ENCODE measurements around the gene NUP37. TPM values are rescaled to one million over a fixed set of nuclear protein-coding genes. Genes with fewer than 3 reads are reported as not detected.

The NUP37 gene
- total and polyA plus RNA-seq, 2 donors (not counting 1 experiment from before 2014, with no cell fraction given), result 19.1 to 22.2 TPM

DNA sequence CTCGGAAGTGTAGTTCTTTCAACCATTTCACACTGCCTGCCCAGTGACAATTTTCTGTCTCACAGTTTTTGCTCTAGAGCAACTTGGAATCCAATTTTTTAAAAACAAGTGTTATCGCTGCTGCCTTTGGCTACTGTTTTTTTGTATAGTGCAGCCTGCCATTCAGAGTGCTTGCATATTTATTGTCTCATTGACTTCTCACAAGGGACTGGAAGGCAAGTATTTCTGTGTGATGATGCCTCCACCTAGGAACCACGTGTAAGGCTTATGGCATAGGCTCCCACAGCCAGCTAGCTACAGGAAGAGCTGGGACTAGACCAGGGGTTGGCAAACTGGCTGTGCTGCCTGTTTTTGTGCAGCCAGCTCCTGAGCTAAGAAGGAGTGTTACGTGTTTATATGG lies 972 bp upstream of the NUP37 start:
- intact Hi-C loops (cut with micrococcal nuclease), result loop anchor here (1.0 to 5.0 kb wide), 6 partner anchors 59 to 349 kb away; no protein-coding TSS in a partner anchor
- Histone ChIP-seq H3K4me2 (replicated peaks; ENCODE audit: low read depth, low read length, poor library complexity, severe bottlenecking) (peak overlapping the region; percentile 75), H3K36me3 (replicated peaks in 1 of 2; ENCODE audit: control extremely low read depth in 1 of 2, control insufficient read depth in 1 of 2, extremely low read depth in 1 of 2, insufficient read depth in 2 of 2, low read length in 1 of 2) (no peaks in the 10 kb centered on the region), H3K27me3 (replicated peaks in 1 of 4; ENCODE audit: control extremely low read depth in 1 of 4, control insufficient read depth in 3 of 4, insufficient read depth in 4 of 4, low read length in 3 of 4) (no peaks in the 10 kb centered on the region), H3K27ac (ENCODE audit: low read length in 2 of 2) (no peak overlapping the region), H3K9ac (ENCODE audit: low read length) (peak overlapping the region; percentile 70), H2AFZ (ENCODE audit: insufficient read depth, low read depth, low read length, poor library complexity, severe bottlenecking) (peak overlapping the region; percentile 94), H3K4me1 (ENCODE audit: control insufficient read depth in 2 of 2, insufficient read depth in 2 of 2, low read length in 2 of 2) (peaks cover 15 to 18% of the 10 kb centered on the region in 2 donors), H3K4me3 (ENCODE audit: control extremely low read depth in 1 of 5, extremely low read depth in 1 of 5, insufficient read depth in 1 of 5, low read depth in 2 of 5, low read length in 4 of 5) (peak overlapping the region in 4 of 5 experiments; percentile 82 to 90 (median 86)), H4K20me1 (ENCODE audit: control insufficient read depth, insufficient read depth, low read length, poor library complexity, severe bottlenecking) (no peaks in the 10 kb centered on the region), H3K79me2 (ENCODE audit: control insufficient read depth, insufficient read depth, low read length) (peaks cover 15% of the 10 kb centered on the region), H3K9me3 (ENCODE audit: control extremely low read depth in 1 of 3, control insufficient read depth in 2 of 3, insufficient read depth in 1 of 3, low read length in 2 of 3) (no peaks in the 10 kb centered on the region)
- no peak for ATAC-seq (ENCODE audit: low read depth)
- Mint-ChIP-seq H3K9me3 (ENCODE audit: insufficient read depth) (no peaks in the 10 kb centered on the region), H3K4me1 (peaks cover 16% of the 10 kb centered on the region), H3K27me3 (no peaks in the 10 kb centered on the region), H3K4me3 (peak overlapping the region; percentile 89), H3K27ac (peak overlapping the region; percentile 50)
- no peak for TF ChIP-seq EZH2 (IDR thresholded peaks at IDR 0.05; ENCODE audit: borderline replicate concordance, insufficient read depth, low read depth, low read length, poor library complexity, severe bottlenecking)
- no peak for TF ChIP-seq CTCF (IDR thresholded peaks at IDR 0.05)
- ChIA-PET CTCF (interaction anchor here (0.9 kb wide), 1 partner anchor 11 kb away, joined by 4 read pairs; no protein-coding TSS in a partner anchor), POLR2A (interaction anchor here (0.7 kb wide), 1 partner anchor 66 kb away, joined by 5 read pairs; no protein-coding TSS in a partner anchor)
- DNase-seq, result peak; percentile 6
- 86% methylated on average over 1 of the region's 4 CpGs for WGBS (ENCODE audit: insufficient coverage)

DNA sequence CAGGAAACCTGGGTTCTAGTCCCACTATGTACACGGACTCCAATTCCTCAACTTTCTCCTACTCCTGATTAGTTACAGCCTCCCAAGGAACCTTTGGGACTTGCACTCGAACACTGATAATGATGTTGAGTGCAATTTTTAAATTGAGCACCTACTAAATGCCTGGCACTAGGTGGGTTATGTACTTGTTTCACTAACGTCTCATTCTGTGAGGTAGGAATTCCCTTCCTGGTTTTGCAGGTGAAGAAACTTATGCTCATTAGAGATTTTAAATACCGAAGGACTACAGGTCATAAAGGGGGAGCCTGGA lies 605 bp upstream of the NUP37 start:
- H3K27ac Mint-ChIP-seq, result peak overlapping the region; percentile 91
- no peaks in the 10 kb centered on the region for H4K20me1 ChIP-seq (ENCODE audit: control insufficient read depth, insufficient read depth, low read length, poor library complexity, severe bottlenecking)
- H2AFZ ChIP-seq (ENCODE audit: insufficient read depth, low read depth, low read length, poor library complexity, severe bottlenecking), result peak overlapping the region; percentile 94
- no peaks in the 10 kb centered on the region for H3K27me3 ChIP-seq (replicated peaks in 1 of 4; ENCODE audit: control extremely low read depth in 1 of 4, control insufficient read depth in 3 of 4, insufficient read depth in 4 of 4, low read length in 3 of 4)
- H3K79me2 ChIP-seq (ENCODE audit: control insufficient read depth, insufficient read depth, low read length), result peaks cover 15% of the 10 kb centered on the region
- peaks cover 16% of the 10 kb centered on the region for H3K4me1 Mint-ChIP-seq
- H3K4me1 ChIP-seq (ENCODE audit: control insufficient read depth in 2 of 2, insufficient read depth in 2 of 2, low read length in 2 of 2), result peaks cover 15 to 18% of the 10 kb centered on the region in 2 donors
- ATAC-seq (ENCODE audit: low read depth) (no peak), DNase-seq (no peak)
- ChIA-PET POLR2A (no interaction called here), CTCF (no interaction called here)
- no CpG with 5 or more reads among the region's 4 CpGs for WGBS (ENCODE audit: insufficient coverage)
- peak overlapping the region; percentile 70 for H3K9ac ChIP-seq (ENCODE audit: low read length)
- H3K27ac ChIP-seq (ENCODE audit: low read length in 2 of 2), result peak overlapping the region; percentile 26 to 88
- H3K27me3 Mint-ChIP-seq, result no peaks in the 10 kb centered on the region
- peak overlapping the region; percentile 89 for H3K4me3 Mint-ChIP-seq
- H3K4me2 ChIP-seq (replicated peaks; ENCODE audit: low read depth, low read length, poor library complexity, severe bottlenecking), result peak overlapping the region; percentile 75
- no peak for TF ChIP-seq EZH2 (IDR thresholded peaks at IDR 0.05; ENCODE audit: borderline replicate concordance, insufficient read depth, low read depth, low read length, poor library complexity, severe bottlenecking)
- no peak for TF ChIP-seq CTCF (IDR thresholded peaks at IDR 0.05)
- peaks cover 0 to under 1% of the 10 kb centered on the region in 2 experiments for H3K36me3 ChIP-seq (replicated peaks in 1 of 2; ENCODE audit: control extremely low read depth in 1 of 2, control insufficient read depth in 1 of 2, extremely low read depth in 1 of 2, insufficient read depth in 2 of 2, low read length in 1 of 2)
- H3K4me3 ChIP-seq (ENCODE audit: control extremely low read depth in 1 of 5, extremely low read depth in 1 of 5, insufficient read depth in 1 of 5, low read depth in 2 of 5, low read length in 4 of 5), result peak overlapping the region; percentile 82 to 90 (median 84)
- no peaks in the 10 kb centered on the region for H3K9me3 ChIP-seq (ENCODE audit: control extremely low read depth in 1 of 3, control insufficient read depth in 2 of 3, insufficient read depth in 1 of 3, low read length in 2 of 3)
- H3K9me3 Mint-ChIP-seq (ENCODE audit: insufficient read depth), result no peaks in the 10 kb centered on the region
- intact Hi-C loops (cut with micrococcal nuclease), result loop anchor here (1.0 to 5.0 kb wide), 6 partner anchors 58 to 348 kb away; no protein-coding TSS in a partner anchor
